Measurements from ENCODE around the gene SLC2A9.

- TF ChIP-seq POLR2A (IDR thresholded peaks at IDR 0.05) (no peak), CTCF (IDR thresholded peaks at IDR 0.05) (no peak)
Measured at GRCh38 chr4:10061650-10062415, 40.5 kb upstream of the SLC2A9 start.
